CD4-positive, alpha-beta T cell treated with Interleukin-2 at 100 ng/mL for 4 hours (primary cell): ENCODE results near the gene ZNF106.

ENCODE experiments used
- DNase-seq: peaks from one replicate; pipeline ENCODE4 v3.0.0-alpha.2; 2020; ENCODE audit warnings: low spot score

The ZNF106 gene

GRCh38 chr15:42367041-42367440 lies 123.9 kb downstream of the ZNF106 start:
- no peak for DNase-seq

GRCh38 chr15:42365921-42366550 lies 124.9 kb downstream of the ZNF106 start:
- DNase-seq = no peak

GRCh38 chr15:42364529-42364928 lies 126.4 kb downstream of the ZNF106 start:
- no peak for DNase-seq

- no peak for DNase-seq
These were observed 127.0 kb downstream of the ZNF106 start for GRCh38 chr15:42363942-42364341.

- DNase-seq = no peak
These were observed 127.5 kb downstream of the ZNF106 start for GRCh38 chr15:42363487-42363886.
